SK-N-SH (cell line): ENCODE data around the gene DSCAM. TPM values are rescaled to one million over a fixed set of nuclear protein-coding genes. Genes with fewer than 3 reads are reported as not detected.

ENCODE experiments used
- CTCF ChIA-PET: fragments of 300-600, 350-600 bp; formaldehyde crosslinking; extraction: SDS; loops from one replicate; lab custom pipeline; 2021; lab: Yijun Ruan, JAX
- POLR2A ChIA-PET: fragments of 350-600 bp; sonication (Branson Sonifier 250); formaldehyde crosslinking; extraction: SDS; loops from one replicate; lab custom pipeline; 2020; ENCODE audit warnings: antibody characterized with exemption, inconsistent platforms; lab: Yijun Ruan, JAX
- DNase-seq: peaks from one replicate; pipeline ENCODE4 v3.0.0; 2012
- H2AFZ ChIP-seq: fragments of 200-600 bp; sonication (generic); 2 replicates; pipeline ENCODE4 v1.8.1; 2016; ENCODE audit warnings: antibody characterized with exemption, mild to moderate bottlenecking, low read depth
- H3F3A ChIP-seq: fragments of 200-600 bp; sonication (generic); replicated peaks from 2 replicates; pipeline ENCODE3; 2016; ENCODE audit warnings: antibody characterized with exemption, mild to moderate bottlenecking; ENCODE audit not compliant: insufficient read depth
- H3K27ac ChIP-seq, 2 experiments: fragments of 200-500 bp in 1 of 2; fragments of 200-600 bp in 1 of 2; sonication (Bioruptor generic) in 1 of 2; sonication (generic), shearing (Covaris generic) in 1 of 2; 2 replicates each; pipeline versions ENCODE4 v1.5.1 to v1.6.1; 2014 to 2016; ENCODE audit warnings: low read depth in 2 of 2, inconsistent platforms in 1 of 2, low read length in 1 of 2, mild to moderate bottlenecking in 1 of 2, mixed read lengths in 1 of 2
- H3K27me3 ChIP-seq: fragments of 200-600 bp; sonication (generic), shearing (Covaris generic); 2 replicates; pipeline ENCODE4 v1.6.1; 2016; ENCODE audit warnings: mixed run types; ENCODE audit not compliant: insufficient read depth
- H3K36me3 ChIP-seq, 2 experiments: fragments of 200-500 bp in 1 of 2; fragments of 200-600 bp in 1 of 2; sonication (Bioruptor generic) in 1 of 2; sonication (generic) in 1 of 2; replicated peaks in 1 of 2; 2 replicates each; pipeline versions ENCODE3 to v1.5.1; 2014 to 2016; ENCODE audit warnings: low read length in 1 of 2, mild to moderate bottlenecking in 1 of 2; ENCODE audit not compliant: insufficient read depth in 2 of 2, control insufficient read depth in 1 of 2
- H3K4me1 ChIP-seq, 2 experiments: fragments of 200-500 bp in 1 of 2; fragments of 200-600 bp in 1 of 2; sonication (Bioruptor generic) in 1 of 2; sonication (generic), shearing (Covaris generic) in 1 of 2; 2 replicates each; pipeline versions ENCODE4 v1.5.1 to v1.6.1; 2014 to 2016; ENCODE audit warnings: low read depth in 1 of 2, low read length in 1 of 2, mixed run types in 1 of 2; ENCODE audit not compliant: insufficient read depth in 2 of 2, control insufficient read depth in 1 of 2
- H3K4me2 ChIP-seq: fragments of 200-600 bp; sonication (generic), shearing (Covaris generic); 2 replicates; pipeline ENCODE4 v1.6.1; 2017; ENCODE audit warnings: mixed run types
- H3K4me3 ChIP-seq, 2 experiments: fragments of 200-500 bp in 1 of 2; fragments of 200-600 bp in 1 of 2; sonication (Bioruptor generic) in 1 of 2; sonication (generic), shearing (Covaris generic) in 1 of 2; 2 replicates each; pipeline versions ENCODE4 v1.5.1 to v1.8.1; 2014 to 2016; ENCODE audit warnings: low read depth in 2 of 2, inconsistent platforms in 1 of 2, low read length in 1 of 2, mild to moderate bottlenecking in 1 of 2, mixed read lengths in 1 of 2, moderate library complexity in 1 of 2
- H3K79me2 ChIP-seq: fragments of 200-600 bp; sonication (generic); 2 replicates; pipeline ENCODE4 v1.8.1; 2017; ENCODE audit warnings: mild to moderate bottlenecking; ENCODE audit not compliant: insufficient read depth
- H3K9ac ChIP-seq: fragments of 200-600 bp; sonication (generic); 2 replicates; pipeline ENCODE4 v1.6.1; 2017; ENCODE audit warnings: mixed run types
- H3K9me2 ChIP-seq: fragments of 200-600 bp; sonication (generic); 2 replicates; pipeline ENCODE4 v1.6.1; 2017; ENCODE audit warnings: mixed run types
- H3K9me3 ChIP-seq: fragments of 200-600 bp; sonication (generic); 2 replicates; pipeline ENCODE4 v1.6.1; 2017; ENCODE audit warnings: mixed run types, mild to moderate bottlenecking, moderate library complexity
- H4K20me1 ChIP-seq: fragments of 200-600 bp; sonication (generic); 2 replicates; pipeline ENCODE4 v1.6.1; 2017; ENCODE audit warnings: mild to moderate bottlenecking, mixed run types; ENCODE audit not compliant: insufficient read depth
- CHD2 ChIP-seq: fragments of 150-350 bp; IDR thresholded peaks from 2 replicates; pipeline ENCODE4 v1.6.1; 2018; ENCODE audit warnings: low read length; ENCODE audit not compliant: partially characterized antibody
- ELF1 ChIP-seq: IDR thresholded peaks from 2 replicates; pipeline ENCODE4 v1.4.0; 2012
- EP300 ChIP-seq, 2 experiments: IDR thresholded peaks; 2 replicates each; pipeline versions ENCODE4 v1.4.0 to v1.6.1; 2012; ENCODE audit warnings: borderline replicate concordance in 1 of 2, low read depth in 1 of 2, low read length in 1 of 2
- EZH2phosphoT487 ChIP-seq: fragments of 200-600 bp; sonication (generic); IDR thresholded peaks from 2 replicates; pipeline ENCODE4 v1.6.1; 2017; ENCODE audit warnings: low read depth, mixed run types, mild to moderate bottlenecking, antibody characterized with exemption, moderate library complexity, borderline replicate concordance
- FOXJ3 ChIP-seq: sonication (generic); formaldehyde crosslinking; IDR thresholded peaks from 2 replicates; pipeline ENCODE4 v1.5.1; 2020; ENCODE audit warnings: mild to moderate bottlenecking, missing genetic modification reagents
- GABPA ChIP-seq: IDR thresholded peaks from 2 replicates; pipeline ENCODE4 v1.4.0; 2012; ENCODE audit warnings: low read depth, mild to moderate bottlenecking
- JUND ChIP-seq: IDR thresholded peaks from 2 replicates; pipeline ENCODE4 v1.4.0; 2012
- MEF2A ChIP-seq: IDR thresholded peaks from 2 replicates; pipeline ENCODE4 v1.4.0; 2012; ENCODE audit warnings: low read depth, borderline replicate concordance
- NRF1 ChIP-seq: IDR thresholded peaks from 2 replicates; pipeline ENCODE4 v1.6.1; 2012; ENCODE audit warnings: low read depth, mild to moderate bottlenecking, low read length
- RCOR1 ChIP-seq: fragments of 150-350 bp; IDR thresholded peaks from 2 replicates; pipeline ENCODE4 v1.6.1; 2017; ENCODE audit warnings: antibody characterized with exemption, low read length
- RFX5 ChIP-seq: IDR thresholded peaks from 2 replicates; pipeline ENCODE4 v1.6.1; 2012; ENCODE audit warnings: mild to moderate bottlenecking, improper control_type of control experiment, low read length
- SMC3 ChIP-seq: IDR thresholded peaks from 2 replicates; pipeline ENCODE4 v1.6.1; 2012; ENCODE audit warnings: low read depth, low read length, improper control_type of control experiment
- TEAD4 ChIP-seq: IDR thresholded peaks from 2 replicates; pipeline ENCODE4 v1.4.0; 2012; ENCODE audit warnings: mild to moderate bottlenecking, borderline replicate concordance; ENCODE audit not compliant: insufficient read depth
- USF2 ChIP-seq: fragments of 150-350 bp; IDR thresholded peaks from 2 replicates; pipeline ENCODE4 v1.6.1; 2017; ENCODE audit warnings: antibody characterized with exemption, low read length, low read depth, borderline replicate concordance
- YY1 ChIP-seq: IDR thresholded peaks from 2 replicates; pipeline ENCODE4 v1.4.0; 2012; ENCODE audit warnings: low read depth, mild to moderate bottlenecking
- ZBTB33 ChIP-seq: IDR thresholded peaks from 2 replicates; pipeline ENCODE4 v1.4.0; 2012; ENCODE audit warnings: low read depth, borderline replicate concordance
- WGBS: methylation state at CpG from one replicate; pipeline ENCODE4 v1.1.6; 2017; ENCODE audit warnings: low lambda C conversion rate; 5-methylcytosine and 5-hydroxymethylcytosine counted together
- polyA plus RNA-seq, 3 experiments: library from polyadenylated mRNA; depleted of rRNA; stranded (reverse); fragments of >200 nt; gene quantifications; 2 replicates each; pipeline ENCODE4 v1.2.3, GENCODE V29; 2012
- TF ChIP-seq, protein P1 (sequence below): IDR thresholded peaks from 2 replicates; pipeline ENCODE4 v1.6.1; 2012; ENCODE audit warnings: mild to moderate bottlenecking, low read depth, low read length, moderate library complexity
- TF ChIP-seq, protein P2 (sequence below): IDR thresholded peaks from 2 replicates; pipeline ENCODE4 v1.4.0; 2012; ENCODE audit warnings: low read depth
- TF ChIP-seq, protein P3 (sequence below): IDR thresholded peaks from 2 replicates; pipeline ENCODE4; 2012

DSCAM gene
- polyA plus RNA-seq, 1 of the 3 experiments (the other 2 are of a cell fraction), result not detected

DNA sequence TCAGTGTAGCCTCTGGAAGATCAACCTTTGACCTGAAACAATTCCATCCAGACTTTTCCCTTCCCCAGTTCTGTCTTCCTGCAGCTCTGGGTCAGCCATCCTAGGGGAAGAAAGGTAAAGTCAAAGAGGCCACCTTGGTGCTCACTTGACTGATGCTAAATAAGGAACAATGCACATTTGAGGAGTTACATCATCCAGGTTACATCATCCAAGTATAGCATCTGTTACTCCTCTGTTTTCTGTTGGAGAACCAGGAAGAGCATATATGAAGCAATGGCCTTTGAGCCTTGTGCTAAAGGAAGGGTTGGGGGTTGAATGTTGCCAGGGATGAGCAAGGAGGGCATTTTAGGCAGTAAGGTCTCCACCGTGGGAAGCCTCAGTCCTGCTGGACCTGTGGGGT is 3.1 kb upstream of the DSCAM start:
- no peaks in the 10 kb centered on the region for H3F3A ChIP-seq
- H3K9me3 ChIP-seq, result no peaks in the 10 kb centered on the region
- POLR2A ChIA-PET, result no interaction called here
- no peaks in the 10 kb centered on the region for H3K36me3 ChIP-seq
- H3K4me2 ChIP-seq, result no peak overlapping the region
- no peak for DNase-seq
- no peaks in the 10 kb centered on the region for H3K9me2 ChIP-seq
- no peak overlapping the region for H3K4me3 ChIP-seq
- no peaks in the 10 kb centered on the region for H3K27me3 ChIP-seq
- H4K20me1 ChIP-seq, result no peaks in the 10 kb centered on the region
- 0% methylated on average over 1 of the region's 1 CpG for WGBS
- H2AFZ ChIP-seq, result no peak overlapping the region
- peaks cover 0 to 3% of the 10 kb centered on the region in 2 experiments; a peak in 1 of 4 replicates for H3K4me1 ChIP-seq
- H3K27ac ChIP-seq, result no peak overlapping the region
- TF ChIP-seq YY1, result no peak
- TF ChIP-seq, protein P1, sequence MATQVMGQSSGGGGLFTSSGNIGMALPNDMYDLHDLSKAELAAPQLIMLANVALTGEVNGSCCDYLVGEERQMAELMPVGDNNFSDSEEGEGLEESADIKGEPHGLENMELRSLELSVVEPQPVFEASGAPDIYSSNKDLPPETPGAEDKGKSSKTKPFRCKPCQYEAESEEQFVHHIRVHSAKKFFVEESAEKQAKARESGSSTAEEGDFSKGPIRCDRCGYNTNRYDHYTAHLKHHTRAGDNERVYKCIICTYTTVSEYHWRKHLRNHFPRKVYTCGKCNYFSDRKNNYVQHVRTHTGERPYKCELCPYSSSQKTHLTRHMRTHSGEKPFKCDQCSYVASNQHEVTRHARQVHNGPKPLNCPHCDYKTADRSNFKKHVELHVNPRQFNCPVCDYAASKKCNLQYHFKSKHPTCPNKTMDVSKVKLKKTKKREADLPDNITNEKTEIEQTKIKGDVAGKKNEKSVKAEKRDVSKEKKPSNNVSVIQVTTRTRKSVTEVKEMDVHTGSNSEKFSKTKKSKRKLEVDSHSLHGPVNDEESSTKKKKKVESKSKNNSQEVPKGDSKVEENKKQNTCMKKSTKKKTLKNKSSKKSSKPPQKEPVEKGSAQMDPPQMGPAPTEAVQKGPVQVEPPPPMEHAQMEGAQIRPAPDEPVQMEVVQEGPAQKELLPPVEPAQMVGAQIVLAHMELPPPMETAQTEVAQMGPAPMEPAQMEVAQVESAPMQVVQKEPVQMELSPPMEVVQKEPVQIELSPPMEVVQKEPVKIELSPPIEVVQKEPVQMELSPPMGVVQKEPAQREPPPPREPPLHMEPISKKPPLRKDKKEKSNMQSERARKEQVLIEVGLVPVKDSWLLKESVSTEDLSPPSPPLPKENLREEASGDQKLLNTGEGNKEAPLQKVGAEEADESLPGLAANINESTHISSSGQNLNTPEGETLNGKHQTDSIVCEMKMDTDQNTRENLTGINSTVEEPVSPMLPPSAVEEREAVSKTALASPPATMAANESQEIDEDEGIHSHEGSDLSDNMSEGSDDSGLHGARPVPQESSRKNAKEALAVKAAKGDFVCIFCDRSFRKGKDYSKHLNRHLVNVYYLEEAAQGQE, result no peak
- TF ChIP-seq NRF1, result no peak
- no peak for TF ChIP-seq RCOR1
- no peak for TF ChIP-seq SMC3
- no peak for TF ChIP-seq FOXJ3
- TF ChIP-seq CHD2, result no peak
- TF ChIP-seq RFX5, result no peak
- no peak for TF ChIP-seq JUND
- TF ChIP-seq, protein P2, sequence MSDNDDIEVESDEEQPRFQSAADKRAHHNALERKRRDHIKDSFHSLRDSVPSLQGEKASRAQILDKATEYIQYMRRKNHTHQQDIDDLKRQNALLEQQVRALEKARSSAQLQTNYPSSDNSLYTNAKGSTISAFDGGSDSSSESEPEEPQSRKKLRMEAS, result no peak
- no peak for TF ChIP-seq ELF1
- no peak for TF ChIP-seq EZH2phosphoT487
- TF ChIP-seq USF2, result no peak
- CTCF ChIA-PET, result interaction anchor here (1.4 kb wide), 1 partner anchor 706 kb away, joined by 3 read pairs; no protein-coding TSS in a partner anchor
- no peak overlapping the region for H3K9ac ChIP-seq
- no peaks in the 10 kb centered on the region for H3K79me2 ChIP-seq

GRCh38 chr21:40847951-40848350 is 993 bp upstream of the DSCAM start:
- H3K4me3 ChIP-seq, result no peak overlapping the region
- CTCF ChIA-PET, result interaction anchor here (0.9 to 3.6 kb wide), 4 partner anchors 27 to 704 kb away, joined by 3 to 18 read pairs (median 4); no protein-coding TSS in a partner anchor
- TF ChIP-seq RCOR1 (no peak), GABPA (no peak), EP300 (IDR thresholded peaks at IDR 0.05; ENCODE audit: borderline replicate concordance in 1 of 2, low read depth in 1 of 2, low read length in 1 of 2) (no peak), JUND (no peak), ZBTB33 (no peak), TEAD4 (no peak), USF2 (no peak), MEF2A (no peak), SMC3 (no peak)
- TF ChIP-seq, protein P3, sequence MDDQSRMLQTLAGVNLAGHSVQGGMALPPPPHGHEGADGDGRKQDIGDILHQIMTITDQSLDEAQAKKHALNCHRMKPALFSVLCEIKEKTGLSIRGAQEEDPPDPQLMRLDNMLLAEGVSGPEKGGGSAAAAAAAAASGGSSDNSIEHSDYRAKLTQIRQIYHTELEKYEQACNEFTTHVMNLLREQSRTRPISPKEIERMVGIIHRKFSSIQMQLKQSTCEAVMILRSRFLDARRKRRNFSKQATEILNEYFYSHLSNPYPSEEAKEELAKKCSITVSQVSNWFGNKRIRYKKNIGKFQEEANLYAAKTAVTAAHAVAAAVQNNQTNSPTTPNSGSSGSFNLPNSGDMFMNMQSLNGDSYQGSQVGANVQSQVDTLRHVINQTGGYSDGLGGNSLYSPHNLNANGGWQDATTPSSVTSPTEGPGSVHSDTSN, result no peak

More at GRCh38 chr21:40847951-40848350, 993 bp upstream of the DSCAM start:
- DNase-seq, result no peak
- Histone ChIP-seq H3K79me2 (no peaks in the 10 kb centered on the region), H3K4me2 (no peak overlapping the region), H3F3A (no peaks in the 10 kb centered on the region), H3K9ac (no peak overlapping the region), H3K9me3 (no peaks in the 10 kb centered on the region), H2AFZ (no peak overlapping the region), H3K36me3 (no peaks in the 10 kb centered on the region), H3K27me3 (no peaks in the 10 kb centered on the region), H3K9me2 (no peaks in the 10 kb centered on the region), H4K20me1 (no peaks in the 10 kb centered on the region), H3K27ac (no peak overlapping the region), H3K4me1 (peaks cover 0 to 3% of the 10 kb centered on the region in 2 experiments; a peak in 1 of 4 replicates)
- POLR2A ChIA-PET, result interaction anchor here (0.7 kb wide), 1 partner anchor 578 kb away, joined by 3 read pairs; no protein-coding TSS in a partner anchor
- WGBS, result no CpG with 5 or more reads among the region's 6 CpGs
